Testis (tissue), 2 donors: ENCODE data around the gene CCDC178.

Experiments used
- CTCF ChIP-seq, 3 experiments: fragments of 450-650 bp in 2 of 3; fragments of 200-600 bp in 1 of 3; sonication (generic) in 1 of 3; IDR thresholded peaks; one replicate each; pipeline ENCODE4 v1.5.1; 2016 to 2019; ENCODE audit warnings: antibody characterized with exemption in 3 of 3, mild to moderate bottlenecking in 2 of 3, moderate library complexity in 1 of 3
- POLR2A ChIP-seq: fragments of 450-650 bp; IDR thresholded peaks from one replicate; pipeline ENCODE4 v1.6.1; 2017; ENCODE audit warnings: antibody characterized with exemption, mild to moderate bottlenecking, moderate library complexity

- TF ChIP-seq CTCF (IDR thresholded peaks at IDR 0.05) (no peak), POLR2A (no peak)
Measured at GRCh38 chr18:33269223-33269622, 171.3 kb downstream of the CCDC178 start.
